ENCODE results near the gene ST6GALNAC3. TPM values are rescaled to one million over a fixed set of nuclear protein-coding genes. Genes with fewer than 3 reads are reported as not detected.

Gene ST6GALNAC3
- total RNA-seq, 1 donor from 2014 or later: 62.3 TPM

DNA sequence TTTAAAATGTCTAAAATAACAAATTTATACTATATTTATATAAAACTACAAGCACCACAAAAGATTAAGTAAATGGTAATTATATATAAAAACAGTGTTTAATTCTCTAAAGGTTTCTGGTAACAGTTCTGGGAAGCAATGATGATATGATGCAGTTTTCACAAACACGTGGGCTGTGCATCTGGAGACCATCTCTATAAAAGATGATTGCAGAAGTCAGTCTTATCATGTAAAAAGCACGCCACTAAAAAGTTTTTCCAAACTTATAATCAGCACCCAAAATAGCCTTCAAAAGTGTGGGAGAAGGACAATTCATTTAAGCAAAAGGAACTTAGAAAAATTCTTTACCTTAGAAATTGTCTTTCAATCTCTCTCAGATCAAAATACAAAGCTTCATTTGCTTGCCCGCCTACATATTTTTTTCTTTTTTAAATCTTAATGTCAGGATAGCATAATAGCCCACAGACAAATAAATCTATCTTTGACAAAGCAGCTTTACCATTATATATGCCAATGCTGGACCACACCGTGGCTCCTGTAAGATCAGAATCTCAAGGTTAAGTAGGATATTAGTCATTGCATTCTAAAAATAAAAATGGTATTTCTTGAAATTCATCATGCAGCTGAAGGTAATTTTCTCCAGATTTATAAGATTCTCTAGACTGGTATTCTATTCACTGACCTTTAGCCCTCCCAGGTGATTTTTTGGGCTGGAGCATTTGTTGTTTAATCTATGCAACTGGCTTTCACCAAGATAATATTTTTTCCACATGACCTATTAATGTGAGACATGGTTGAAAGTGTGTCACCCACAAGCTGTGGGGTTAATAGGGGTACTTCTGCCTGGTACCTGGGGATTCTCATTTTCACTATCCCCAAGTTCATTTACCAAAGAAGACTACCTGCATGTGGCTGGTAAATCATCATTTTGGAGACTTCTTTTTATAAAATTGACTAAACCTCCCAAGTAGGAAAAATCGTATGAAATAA lies 603.2 kb downstream of the ST6GALNAC3 start:
- Mint-ChIP-seq H3K27me3 (ENCODE audit: low read depth) (peaks cover 23% of the 10 kb centered on the region), H3K27ac (no peak overlapping the region), H3K4me3 (no peak overlapping the region), H3K9me3 (no peaks in the 10 kb centered on the region), H3K36me3 (no peaks in the 10 kb centered on the region), H3K4me1 (peaks cover 7% of the 10 kb centered on the region)
- no peak for DNase-seq (ENCODE audit: low spot score in 2 of 2, unreplicated experiment in 2 of 2)
- no peak for TF ChIP-seq CTCF (IDR thresholded peaks at IDR 0.05; ENCODE audit: unreplicated experiment)

DNA sequence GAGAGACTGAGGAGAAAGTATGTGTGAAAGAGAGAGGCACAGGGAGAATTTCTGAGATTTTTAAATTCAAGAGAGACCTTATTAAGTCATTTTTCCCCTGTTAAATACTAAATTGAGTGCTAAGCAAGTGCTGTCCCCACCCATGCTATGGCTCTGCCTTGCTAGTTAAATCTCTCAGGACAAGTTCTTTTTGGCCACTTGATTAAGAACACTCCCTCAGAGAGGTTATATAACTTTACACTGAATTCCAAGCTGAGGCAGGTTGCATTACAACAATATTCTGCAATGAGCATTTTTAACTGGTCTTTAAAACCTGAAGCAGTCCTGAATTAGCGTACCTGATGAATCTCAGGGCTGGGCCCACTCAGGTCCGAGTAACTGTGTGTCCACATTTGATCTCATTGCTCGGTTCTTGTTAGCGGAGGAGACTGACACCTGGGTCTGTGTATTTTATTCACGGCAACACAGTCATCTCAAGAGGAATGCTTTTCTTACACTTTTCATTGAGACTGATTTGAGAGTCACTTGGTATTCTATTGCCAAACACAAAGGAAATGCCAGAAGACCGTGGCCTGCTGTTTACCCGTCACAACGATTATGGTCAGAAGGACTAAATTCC lies 605.1 kb downstream of the ST6GALNAC3 start:
- H3K27me3 Mint-ChIP-seq (ENCODE audit: low read depth): peaks cover 16% of the 10 kb centered on the region
- H3K4me1 Mint-ChIP-seq: peaks cover 7% of the 10 kb centered on the region
- TF ChIP-seq CTCF (IDR thresholded peaks at IDR 0.05; ENCODE audit: unreplicated experiment): no peak
- no peak overlapping the region for H3K4me3 Mint-ChIP-seq
- H3K36me3 Mint-ChIP-seq: no peaks in the 10 kb centered on the region
- H3K9me3 Mint-ChIP-seq: no peaks in the 10 kb centered on the region
- H3K27ac Mint-ChIP-seq: no peak overlapping the region
- DNase-seq (ENCODE audit: low spot score in 2 of 2, unreplicated experiment in 2 of 2): no peak

DNA sequence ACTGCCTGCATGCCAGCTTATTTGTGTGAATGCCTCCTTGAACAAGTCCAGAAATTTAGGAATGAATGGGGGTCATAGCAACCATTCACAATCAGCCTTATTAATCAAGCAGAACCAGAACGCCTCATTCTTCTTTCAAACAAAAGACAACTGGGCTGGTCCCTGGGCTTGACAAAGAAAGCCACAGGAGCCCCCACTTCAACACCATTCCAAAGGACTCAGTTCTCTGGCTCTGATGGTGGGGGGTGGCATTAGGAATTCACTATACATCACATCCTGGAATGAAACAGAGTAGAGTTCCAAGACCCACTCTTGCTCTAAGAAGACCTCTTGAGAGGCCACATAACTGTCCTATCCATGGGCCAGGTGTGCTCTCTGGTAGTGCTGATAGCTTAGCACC lies 606.1 kb downstream of the ST6GALNAC3 start:
- Mint-ChIP-seq H3K4me1 (peaks cover 7% of the 10 kb centered on the region), H3K27me3 (ENCODE audit: low read depth) (peaks cover 9% of the 10 kb centered on the region), H3K27ac (no peak overlapping the region), H3K9me3 (no peaks in the 10 kb centered on the region), H3K4me3 (no peak overlapping the region), H3K36me3 (no peaks in the 10 kb centered on the region)
- no peak for TF ChIP-seq CTCF (IDR thresholded peaks at IDR 0.05; ENCODE audit: unreplicated experiment)
- DNase-seq (ENCODE audit: low spot score in 2 of 2, unreplicated experiment in 2 of 2): no peak

- peaks cover 4% of the 10 kb centered on the region for H3K27me3 Mint-ChIP-seq (ENCODE audit: low read depth)
- H3K9me3 Mint-ChIP-seq: no peaks in the 10 kb centered on the region
- H3K27ac Mint-ChIP-seq: no peak overlapping the region
- H3K36me3 Mint-ChIP-seq: no peaks in the 10 kb centered on the region
- TF ChIP-seq CTCF (IDR thresholded peaks at IDR 0.05; ENCODE audit: unreplicated experiment): no peak
- DNase-seq (ENCODE audit: low spot score in 2 of 2, unreplicated experiment in 2 of 2): no peak
- H3K4me1 Mint-ChIP-seq: peaks cover 16% of the 10 kb centered on the region
- H3K4me3 Mint-ChIP-seq: no peak overlapping the region
These were observed 607.6 kb downstream of the ST6GALNAC3 start for GRCh38 chr1:76682138-76682537.

Other genes with a start within 250 kb of the ST6GALNAC3 start
- gene ASB17, start 142.3 kb upstream of the ST6GALNAC3 start, total RNA-seq: not detected in 3 replicates

Data from mesothelial cell of epicardium (in vitro differentiated cells).